ENCODE results near the gene UBL3.

UBL3 gene

GRCh38 chr13:29850213-29850898 lies at the start of gene UBL3:
Gene UBL3 (minus strand): TSS chr13:29850617. CDS start chr13:29849538, 1,079 bp downstream.
- DNase-seq, result peak; percentile 98

DNA sequence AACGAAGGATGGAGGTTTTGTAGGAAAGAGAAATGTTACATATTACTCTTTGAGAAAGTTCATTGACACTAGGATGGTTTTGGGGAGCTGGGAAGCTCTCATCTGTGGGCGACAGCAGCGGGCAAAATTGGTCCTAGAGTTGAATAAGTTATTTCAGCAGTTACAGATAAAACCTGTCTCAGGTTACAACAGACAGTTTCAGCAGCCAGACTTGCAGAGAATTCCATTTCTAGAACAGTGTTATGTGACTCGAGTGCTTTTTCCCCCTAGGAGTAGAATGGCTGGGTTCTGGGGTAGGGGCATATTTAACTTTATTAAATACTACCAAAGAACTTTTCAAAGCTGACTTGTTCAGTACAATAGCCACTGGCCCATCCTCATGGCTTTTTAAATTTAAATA lies 46.7 kb upstream of the UBL3 start:
- DNase-seq, result no peak

DNA sequence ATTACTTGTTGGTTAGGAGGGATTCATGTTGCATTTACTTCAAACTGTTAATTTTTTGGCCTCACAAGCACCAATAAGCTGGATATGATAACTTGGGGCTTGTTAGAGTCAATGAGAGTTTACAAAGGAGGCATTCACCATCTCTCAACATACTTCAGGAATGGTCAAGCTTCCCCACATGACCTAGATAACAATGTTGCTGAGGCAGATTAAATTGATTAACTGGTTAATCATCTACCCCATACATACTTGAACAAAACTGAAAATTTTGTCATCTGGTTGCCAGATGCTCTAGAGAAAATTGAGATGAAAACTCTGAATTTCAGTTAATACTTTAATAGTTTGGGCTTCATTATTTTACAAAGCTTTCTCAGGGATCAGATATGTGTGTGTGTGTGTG lies 43.0 kb upstream of the UBL3 start:
- DNase-seq, result no peak

GRCh38 chr13:29892151-29892550 lies 41.7 kb upstream of the UBL3 start:
- DNase-seq, result no peak

DNA sequence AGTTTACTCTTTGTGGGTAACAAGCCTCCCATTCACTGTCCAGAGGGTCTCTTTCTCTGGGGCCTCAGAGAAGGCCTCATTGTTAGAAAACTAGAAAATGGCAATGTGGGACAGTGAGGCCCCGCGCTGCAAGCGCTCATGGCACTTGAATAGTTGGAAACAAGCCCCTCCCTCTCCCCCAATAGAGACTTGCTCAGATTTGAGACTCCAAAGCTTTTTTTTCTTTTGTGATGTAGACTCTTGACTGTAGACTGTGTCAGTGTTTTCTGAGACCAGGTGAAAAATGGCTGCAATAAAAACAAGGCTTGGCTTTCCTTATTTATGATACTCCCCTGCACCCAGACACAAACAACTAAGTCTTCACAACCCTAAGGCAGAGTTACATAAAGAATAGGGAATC lies 38.7 kb upstream of the UBL3 start:
- no peak for DNase-seq

GRCh38 chr13:29888306-29888705 lies 37.9 kb upstream of the UBL3 start:
- no peak for DNase-seq

DNA sequence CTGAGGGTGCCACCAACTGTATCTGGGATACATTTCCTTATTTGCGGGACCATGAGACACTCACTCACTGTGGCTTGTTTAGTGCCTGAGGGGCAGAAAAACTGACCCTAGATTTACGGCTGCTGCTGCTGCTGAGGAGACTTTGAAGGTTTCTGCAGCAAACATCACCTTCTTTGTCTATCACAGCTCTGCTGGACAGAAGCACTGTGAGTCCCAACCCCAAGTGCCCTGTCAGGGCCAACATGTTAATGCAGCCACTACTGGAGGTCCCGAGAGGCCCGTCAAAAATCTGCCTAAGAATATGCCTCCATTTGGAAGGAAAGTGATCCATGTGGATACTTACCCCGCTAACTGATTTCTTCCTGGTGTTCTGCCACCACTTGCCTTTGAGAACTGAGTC lies 37.3 kb upstream of the UBL3 start:
- no peak for DNase-seq

GRCh38 chr13:29887030-29887557 lies 36.7 kb upstream of the UBL3 start:
- DNase-seq, result no peak

GRCh38 chr13:29886446-29886845 lies 36.0 kb upstream of the UBL3 start:
- DNase-seq, result no peak

- no peak for DNase-seq
These were observed 35.6 kb upstream of the UBL3 start for GRCh38 chr13:29885989-29886388.

- DNase-seq, result no peak
These were observed 34.4 kb upstream of the UBL3 start for GRCh38 chr13:29884671-29885430.

DNA sequence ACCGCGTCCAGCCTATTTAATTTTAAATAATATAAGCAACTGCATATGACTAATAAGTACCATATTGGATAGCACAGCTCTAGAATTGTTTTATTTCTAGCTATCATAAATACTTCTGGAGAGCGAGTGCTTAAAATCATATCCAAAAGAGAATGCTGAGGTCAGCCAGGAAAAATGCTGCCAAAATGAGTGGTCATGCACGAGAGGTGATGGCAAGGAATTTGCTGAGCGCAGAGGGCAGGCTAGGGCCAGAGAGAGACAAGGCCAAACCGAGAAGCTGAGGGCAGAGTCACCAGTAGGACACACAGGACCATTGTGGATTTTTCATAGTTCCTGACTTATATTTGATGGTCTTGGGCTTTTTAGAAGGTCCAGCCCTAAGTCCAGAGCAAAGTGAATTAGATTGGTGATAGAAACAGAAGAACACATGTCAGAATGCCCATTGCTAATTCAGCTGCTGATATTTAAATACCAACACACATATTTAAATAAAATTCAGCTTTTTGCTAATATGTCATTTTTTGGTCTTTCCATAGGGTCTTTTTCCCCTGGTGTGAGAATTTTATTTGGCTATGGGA lies 33.6 kb upstream of the UBL3 start:
- DNase-seq, result no peak

- no peak for DNase-seq
These were observed 31.7 kb upstream of the UBL3 start for GRCh38 chr13:29882076-29882475.

- DNase-seq, result no peak
These were observed 27.7 kb upstream of the UBL3 start for GRCh38 chr13:29878101-29878500.

DNA sequence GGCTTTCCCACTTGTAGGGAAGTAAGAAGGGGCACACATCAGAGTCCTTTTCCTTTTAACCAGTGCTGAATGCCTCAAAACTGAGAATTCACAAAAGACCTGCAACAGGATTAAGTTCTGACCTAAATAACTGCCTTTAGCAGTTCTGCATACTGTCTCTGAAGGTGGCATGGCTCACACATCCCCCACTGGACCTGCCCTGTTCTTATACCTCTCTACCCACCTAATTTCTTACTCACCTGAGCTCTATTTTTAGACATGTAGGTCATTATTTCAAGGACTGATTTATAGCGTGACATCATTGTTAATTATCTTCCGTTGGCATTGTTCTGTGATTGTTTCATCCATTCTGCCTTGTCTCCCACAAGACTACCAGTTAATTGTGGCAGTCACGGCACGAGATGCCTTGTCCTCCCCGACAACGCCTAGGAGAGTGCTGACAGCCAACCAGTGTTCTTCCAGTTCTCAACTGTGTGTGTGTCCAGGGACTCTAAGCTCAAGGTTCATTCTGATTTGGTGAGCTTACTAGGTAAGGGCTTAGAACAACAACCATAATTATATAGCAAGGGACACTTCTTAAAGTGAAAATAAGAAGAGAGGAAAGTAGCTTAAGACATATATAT lies 27.1 kb upstream of the UBL3 start:
- no peak for DNase-seq

DNA sequence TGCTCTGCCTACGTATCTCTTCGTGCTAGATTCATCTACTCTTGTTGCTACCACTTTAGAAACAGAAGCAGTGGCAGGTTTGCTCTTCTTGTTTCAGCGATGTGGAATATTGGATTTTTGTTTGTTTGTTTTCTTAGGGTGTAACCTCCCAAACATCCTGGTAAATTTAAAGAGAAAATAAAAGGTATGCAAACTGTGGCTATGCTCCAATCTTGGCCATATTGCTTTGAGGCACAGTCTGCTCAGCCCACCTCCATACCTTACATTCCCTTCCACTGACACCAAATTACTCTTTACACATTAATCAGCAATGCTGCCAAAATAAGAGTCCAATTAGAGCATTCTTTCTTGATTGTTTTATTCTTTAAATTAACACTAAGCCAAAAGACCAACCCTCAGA lies 25.2 kb upstream of the UBL3 start:
- no peak for DNase-seq

- DNase-seq, result no peak
These were observed 18.2 kb upstream of the UBL3 start for GRCh38 chr13:29868581-29868980.

- no peak for DNase-seq
These were observed 15.5 kb upstream of the UBL3 start for GRCh38 chr13:29865934-29866333.

DNA sequence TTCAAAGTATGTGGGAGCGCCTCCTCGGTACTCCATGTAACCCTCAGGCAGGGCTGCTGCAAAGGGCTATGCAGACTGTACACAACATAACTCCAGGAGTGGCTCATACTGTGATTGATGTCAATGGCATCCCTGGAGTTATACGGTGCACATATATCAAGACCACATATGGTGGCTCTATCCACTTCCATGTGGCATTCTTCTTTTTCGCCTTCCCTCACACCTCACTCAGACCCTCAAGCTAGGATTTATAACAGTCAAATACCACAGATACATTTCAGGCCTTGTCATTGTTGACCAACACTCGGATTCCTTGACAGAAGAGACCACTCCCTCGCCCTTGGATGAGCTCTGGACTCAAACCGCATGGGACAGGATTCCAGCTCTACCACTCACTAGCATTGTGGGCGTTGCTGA lies 11.3 kb upstream of the UBL3 start:
- no peak for DNase-seq

DNA sequence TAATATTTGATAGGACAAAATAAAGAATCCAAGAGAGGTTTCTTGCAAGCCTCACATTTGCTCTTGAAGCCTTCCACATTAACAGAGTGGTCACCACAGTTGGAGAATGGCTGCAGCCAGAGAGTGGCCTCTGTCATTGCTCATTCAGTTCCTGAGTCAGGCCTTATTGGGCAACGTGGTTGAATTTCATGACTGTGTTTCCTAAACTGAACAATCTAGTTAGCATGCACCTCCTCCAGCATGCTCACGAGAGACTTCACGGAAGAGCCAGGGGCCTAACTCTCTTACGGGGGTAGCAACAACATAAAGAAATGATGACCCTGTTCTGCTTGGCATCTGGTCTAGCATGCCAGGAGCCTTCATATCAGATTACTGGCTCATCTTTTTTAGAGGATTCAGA lies 9.6 kb upstream of the UBL3 start:
- DNase-seq, result no peak

GRCh38 chr13:29858667-29859066 lies 8.2 kb upstream of the UBL3 start:
- no peak for DNase-seq

DNA sequence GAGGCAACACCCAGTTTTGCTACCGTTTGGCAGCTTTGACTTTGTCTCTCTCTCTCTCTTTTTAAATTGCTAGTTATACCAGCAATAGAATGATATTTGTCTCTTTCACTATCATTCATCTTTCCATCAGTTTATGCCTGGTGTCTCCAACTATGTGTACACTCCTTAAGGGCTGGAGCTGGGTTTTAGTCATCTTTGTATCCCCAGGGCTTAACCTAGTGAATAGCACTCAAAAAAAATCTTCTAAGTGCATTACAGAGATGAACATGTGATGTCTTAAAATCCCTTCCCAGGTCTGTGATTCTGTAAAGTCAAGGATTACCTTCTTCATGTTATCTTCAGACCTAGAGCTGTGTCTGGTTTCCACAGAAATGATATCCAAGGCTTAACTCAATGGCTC lies 7.8 kb upstream of the UBL3 start:
- DNase-seq, result no peak

DNA sequence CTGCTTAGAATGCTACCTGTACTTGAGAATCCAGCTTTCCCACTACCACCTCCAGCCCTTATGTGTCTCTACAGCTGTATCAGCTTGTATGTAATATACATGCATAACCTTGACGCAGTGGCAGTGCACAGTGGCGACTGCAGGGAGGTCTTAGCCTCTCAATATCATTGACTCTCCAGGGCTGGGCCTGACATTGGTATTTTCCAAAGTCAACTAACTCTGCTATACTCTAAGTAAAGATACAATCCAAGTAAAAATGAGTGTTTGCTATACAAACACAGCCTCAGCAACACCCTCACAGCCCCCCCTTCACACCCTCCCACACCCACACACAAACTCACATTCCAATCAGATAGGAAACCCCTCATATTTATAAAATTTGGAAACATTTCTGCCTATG lies 6.7 kb upstream of the UBL3 start:
- no peak for DNase-seq

DNA sequence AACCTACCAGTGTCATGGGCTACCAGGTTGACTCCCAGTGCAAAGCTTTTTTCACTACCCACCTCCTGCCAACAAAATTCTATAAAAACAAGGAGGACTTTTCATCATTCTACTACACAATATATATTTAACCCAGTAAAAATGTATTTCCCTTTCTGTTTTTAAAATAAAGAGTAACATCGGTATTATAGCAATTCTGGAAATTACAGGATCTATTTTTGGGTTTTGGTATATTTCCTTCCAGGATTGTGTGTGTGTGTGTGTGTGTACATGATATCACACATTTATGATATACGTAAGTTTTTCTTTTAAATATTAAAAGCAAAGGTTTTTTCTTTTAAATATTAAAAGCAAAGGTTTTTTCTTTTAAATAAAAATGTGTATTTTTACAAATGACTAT lies 6.0 kb upstream of the UBL3 start:
- DNase-seq, result no peak

Data from right forelimb (tissue), 1 donor.